HepG2 (cell line): ENCODE measurements around the gene PPP3R2. TPM values are rescaled to one million over a fixed set of nuclear protein-coding genes. Genes with fewer than 3 reads are reported as not detected.

ENCODE experiments used
- ATAC-seq: fragments of 200-7000 bp; cut with Tn5 transposase; 3 replicates; pipeline ENCODE4 v1.9.1; 2020; ENCODE audit warnings: mild to moderate bottlenecking, moderate library complexity
- BruUV-seq: library from RNA; stranded (reverse); fragments of 400-500 nt; replicated peaks from 2 replicates; lab custom pipeline; 2021; lab: Mats Ljungman, UMichigan
- CTCF ChIA-PET: fragments of 300-600 bp; formaldehyde crosslinking; extraction: SDS; loops from one replicate; lab custom pipeline; 2021; ENCODE audit warnings: low total read pairs, inconsistent platforms, low intra/inter-chr PET ratio; lab: Yijun Ruan, JAX
- POLR2A ChIA-PET: fragments of 350-600 bp; sonication (Branson Sonifier 250); formaldehyde crosslinking; loops from one replicate; lab custom pipeline; 2020; ENCODE audit warnings: antibody characterized with exemption, inconsistent platforms; lab: Yijun Ruan, JAX
- DNase-seq: peaks from one replicate; pipeline ENCODE4 v3.0.0-alpha.2; 2015; ENCODE audit warnings: low spot score
- FAIRE-seq: peaks from 3 replicates; lab custom pipeline; 2011; peaks lifted over from hg19 to GRCh38; lab: Jason Lieb, UNC
- H2AFZ ChIP-seq: one replicate; pipeline ENCODE4 v1.6.1; 2011; ENCODE audit warnings: low read length, inconsistent platforms
- H3K27ac ChIP-seq: fragments of 300-600 bp; 3 replicates; pipeline ENCODE4 v1.8.0; 2011; ENCODE audit warnings: mixed run types, mild to moderate bottlenecking, mixed read lengths, low read length, inconsistent platforms; ENCODE audit not compliant: insufficient read depth; ENCODE audit errors: extremely low read length
- H3K27me3 ChIP-seq, 2 experiments: fragments of 200-600 bp in 1 of 2; 2 replicates in 1 of 2; 3 replicates in 1 of 2; pipeline versions ENCODE4 v1.6.0 to v1.8.0; 2011; ENCODE audit warnings: low read length in 2 of 2, mild to moderate bottlenecking in 2 of 2, moderate library complexity in 2 of 2, inconsistent platforms in 1 of 2; ENCODE audit not compliant: insufficient read depth in 2 of 2, control insufficient read depth in 1 of 2
- H3K36me3 ChIP-seq, 2 experiments: fragments of 200-600 bp in 1 of 2; replicated peaks in 1 of 2; 2 replicates in 1 of 2; 3 replicates in 1 of 2; pipeline versions ENCODE4 v1.5.1 to v1.8.0; 2011; ENCODE audit warnings: low read length in 2 of 2, inconsistent platforms in 1 of 2; ENCODE audit not compliant: insufficient read depth in 2 of 2, control insufficient read depth in 1 of 2
- H3K4me1 ChIP-seq: 2 replicates; pipeline ENCODE4 v1.5.1; 2012; ENCODE audit warnings: low read length, inconsistent platforms; ENCODE audit not compliant: insufficient read depth
- H3K4me2 ChIP-seq: 2 replicates; pipeline ENCODE4 v1.6.0; 2011; ENCODE audit warnings: low read depth, low read length, inconsistent platforms
- H3K4me3 ChIP-seq, 3 experiments: fragments of 200-600 bp in 1 of 3; sonication (generic), shearing (Covaris generic) in 1 of 3; replicated peaks in 1 of 3; 2 replicates each; pipeline ENCODE4 v1.5.1; 2011 to 2016; ENCODE audit warnings: low read length in 3 of 3, inconsistent platforms in 2 of 3, low read depth in 2 of 3, mild to moderate bottlenecking in 2 of 3, control low read depth in 1 of 3, mixed read lengths in 1 of 3; ENCODE audit not compliant: insufficient read depth in 1 of 3
- H3K79me2 ChIP-seq: one replicate; pipeline ENCODE4 v1.6.1; 2011; ENCODE audit warnings: low read length, inconsistent platforms; ENCODE audit not compliant: insufficient read depth
- H3K9ac ChIP-seq: 2 replicates; pipeline ENCODE4 v1.6.0; 2011; ENCODE audit warnings: mild to moderate bottlenecking, low read depth, low read length, inconsistent platforms; ENCODE audit not compliant: insufficient read depth
- H3K9me3 ChIP-seq: 2 replicates; pipeline ENCODE4 v1.5.1; 2012; ENCODE audit warnings: mild to moderate bottlenecking, low read length
- H4K20me1 ChIP-seq: 2 replicates; pipeline ENCODE4 v1.6.0; 2011; ENCODE audit warnings: inconsistent platforms, mild to moderate bottlenecking, low read length, moderate library complexity; ENCODE audit not compliant: insufficient read depth
- ADNP ChIP-seq: sonication (generic); formaldehyde crosslinking; IDR thresholded peaks from 2 replicates; pipeline ENCODE4 v1.4.0; 2020; ENCODE audit warnings: missing genetic modification reagents
- CAMTA2 ChIP-seq: sonication (generic); formaldehyde crosslinking; IDR thresholded peaks from 2 replicates; pipeline ENCODE4 v1.4.0; 2020; ENCODE audit warnings: mild to moderate bottlenecking, missing genetic modification reagents, borderline replicate concordance
- E2F1 ChIP-seq: sonication (generic); formaldehyde crosslinking; IDR thresholded peaks from 2 replicates; pipeline ENCODE4 v1.5.0; 2020; ENCODE audit warnings: missing genetic modification reagents
- HNRNPLL ChIP-seq: fragments of 200-400 bp; formaldehyde crosslinking; IDR thresholded peaks from 2 replicates; pipeline ENCODE4 v1.6.1; 2017; ENCODE audit warnings: mild to moderate bottlenecking, low read depth, low read length; ENCODE audit not compliant: poor library complexity, severe bottlenecking
- IKZF1 ChIP-seq: fragments of 450-650 bp; IDR thresholded peaks from 2 replicates; pipeline ENCODE4 v1.7.1; 2016
- JUN ChIP-seq: sonication (generic); formaldehyde crosslinking; IDR thresholded peaks from 2 replicates; pipeline ENCODE4 v1.4.0; 2020; ENCODE audit warnings: mild to moderate bottlenecking, missing genetic modification reagents
- KMT2B ChIP-seq: IDR thresholded peaks from 2 replicates; pipeline ENCODE4 v1.6.1; 2016; ENCODE audit warnings: missing genetic modification reagents, missing compliant biosample characterization
- PAWR ChIP-seq: sonication (generic); formaldehyde crosslinking; IDR thresholded peaks from 2 replicates; pipeline ENCODE4 v1.4.0; 2020; ENCODE audit warnings: missing genetic modification reagents, mild to moderate bottlenecking, borderline replicate concordance
- POGZ ChIP-seq: sonication (generic); formaldehyde crosslinking; IDR thresholded peaks from 2 replicates; pipeline ENCODE4 v1.4.0; 2020; ENCODE audit warnings: mild to moderate bottlenecking, missing genetic modification reagents
- SETDB1 ChIP-seq: sonication (generic); formaldehyde crosslinking; IDR thresholded peaks from 2 replicates; pipeline ENCODE4 v1.5.1; 2020; ENCODE audit warnings: missing genetic modification reagents, mild to moderate bottlenecking, borderline replicate concordance
- SKI ChIP-seq: fragments of 450-650 bp; IDR thresholded peaks from one replicate; pipeline ENCODE4 v1.6.1; 2018; ENCODE audit warnings: mild to moderate bottlenecking; ENCODE audit not compliant: partially characterized antibody
- SP140L ChIP-seq: sonication (generic); formaldehyde crosslinking; IDR thresholded peaks from 2 replicates; pipeline ENCODE4 v1.4.0; 2020; ENCODE audit warnings: missing genetic modification reagents, borderline replicate concordance
- ZFP36L1 ChIP-seq: sonication (generic); formaldehyde crosslinking; IDR thresholded peaks from 2 replicates; pipeline ENCODE4 v1.8.0; 2022; ENCODE audit warnings: mild to moderate bottlenecking, missing genetic modification reagents, moderate library complexity
- ZMAT5 ChIP-seq: sonication (generic); formaldehyde crosslinking; IDR thresholded peaks from 2 replicates; pipeline ENCODE4 v1.5.0; 2020; ENCODE audit warnings: mild to moderate bottlenecking, low read depth, missing genetic modification reagents, borderline replicate concordance
- ZNF17 ChIP-seq: sonication (generic); formaldehyde crosslinking; IDR thresholded peaks from 2 replicates; pipeline ENCODE4 v1.5.0; 2020; ENCODE audit warnings: mild to moderate bottlenecking, missing genetic modification reagents
- ZNF335 ChIP-seq: sonication (generic); formaldehyde crosslinking; IDR thresholded peaks from 2 replicates; pipeline ENCODE4 v1.4.0; 2020; ENCODE audit warnings: missing genetic modification reagents
- ZNF558 ChIP-seq: sonication (generic); formaldehyde crosslinking; IDR thresholded peaks from 2 replicates; pipeline ENCODE4 v1.9.0; 2022; ENCODE audit warnings: mild to moderate bottlenecking, missing genetic modification reagents, borderline replicate concordance
- ZNF687 ChIP-seq: sonication (generic); formaldehyde crosslinking; IDR thresholded peaks from 2 replicates; pipeline ENCODE4 v1.5.1; 2020; ENCODE audit warnings: mild to moderate bottlenecking, missing genetic modification reagents, moderate library complexity
- WGBS: methylation state at CpG from one replicate; pipeline ENCODE4 v1.1.6; 2017; ENCODE audit warnings: low lambda C conversion rate; 5-methylcytosine and 5-hydroxymethylcytosine counted together
- in situ Hi-C: cut with HindIII; loops from 2 replicates; pipeline ENCODE4 v1.10.0; 2017; ENCODE audit warnings: low pct_unique_long_range_greater_than_20kb; ENCODE audit not compliant: extremely low pct_ligation_motif_present
- intact Hi-C: fragments of 100-400 bp; cut with micrococcal nuclease; formaldehyde crosslinking; loops from one replicate; pipeline ENCODE4 v1.10.0; 2022; ENCODE audit not compliant: unreplicated experiment
- polyA plus RNA-seq, 8 experiments: library from polyadenylated mRNA; depleted of rRNA in 3 of 8; stranded (reverse) in 7 of 8; unstranded in 1 of 8; fragments of >200 nt; fragmentation: Illumina TruSeq in 4 of 8; extraction: Trizol in 4 of 8; gene quantifications; 2 replicates each; pipeline versions ENCODE4 v1.2.1 to v1.2.3, GENCODE V29; 2011 to 2016; ENCODE audit warnings: low read depth in 4 of 8, missing spikeins in 1 of 8, mixed read lengths in 1 of 8; ENCODE audit not compliant: insufficient read depth in 1 of 8
- total RNA-seq, 5 experiments: library from RNA; depleted of rRNA; stranded (reverse); fragments of >200 nt; fragmentation: Illumina TruSeq; extraction: Trizol; gene quantifications; 2 replicates each; pipeline ENCODE4 v1.2.3, GENCODE V29; 2016; ENCODE audit warnings: low read depth in 1 of 5

The PPP3R2 gene
- total and polyA plus RNA-seq, 2 of the 13 experiments (the other 11 are each of a cell fraction or from before 2014, with no cell fraction given), result not detected

GRCh38 chr9:101585740-101586139 is 9.0 kb downstream of the PPP3R2 start:
- H3K9me3 ChIP-seq, result no peaks in the 10 kb centered on the region
- no TSS peak for BruUV-seq
- TF ChIP-seq ADNP, result no peak
- no peak for TF ChIP-seq IKZF1
- TF ChIP-seq ZNF17 (CRISPR knock-in tag), result no peak
- TF ChIP-seq SKI, result no peak
- no peak for TF ChIP-seq ZNF687
- TF ChIP-seq SETDB1 (CRISPR knock-in tag), result no peak
- no peak for TF ChIP-seq SP140L (CRISPR knock-in tag)
- TF ChIP-seq KMT2B (CRISPR knock-in tag), result no peak
- TF ChIP-seq CAMTA2 (CRISPR knock-in tag), result no peak
- no peak for TF ChIP-seq ZFP36L1 (CRISPR knock-in tag)
- no peak for TF ChIP-seq HNRNPLL
- TF ChIP-seq PAWR (CRISPR knock-in tag), result no peak
- TF ChIP-seq JUN (CRISPR knock-in tag), result no peak
- TF ChIP-seq ZNF558, result no peak
- no peak for TF ChIP-seq E2F1 (CRISPR knock-in tag)
- no peak for TF ChIP-seq ZMAT5
- TF ChIP-seq ZNF335 (CRISPR knock-in tag), result no peak
- TF ChIP-seq POGZ (CRISPR knock-in tag), result no peak
- no peaks in the 10 kb centered on the region for H4K20me1 ChIP-seq
- no peaks in the 10 kb centered on the region for H3K36me3 ChIP-seq
- H3K4me2 ChIP-seq, result no peak overlapping the region
- FAIRE-seq (no peak), ATAC-seq (no peak), DNase-seq (no peak)
- no peak overlapping the region for H3K9ac ChIP-seq
- H3K79me2 ChIP-seq, result no peaks in the 10 kb centered on the region
- H3K27me3 ChIP-seq, result no peaks in the 10 kb centered on the region
- H3K27ac ChIP-seq, result no peak overlapping the region
- ChIA-PET CTCF (no interaction called here), POLR2A (no interaction called here)
- 14% methylated on average over 3 of the region's 3 CpGs for WGBS
- in situ Hi-C loops (no loop called here), intact Hi-C loops (no loop called here)
- no peak overlapping the region for H3K4me3 ChIP-seq
- no peaks in the 10 kb centered on the region for H3K4me1 ChIP-seq
- H2AFZ ChIP-seq, result no peak overlapping the region
